Activated CD8-positive, alpha-beta memory T cell treated with anti-CD3 and anti-CD28 coated beads, Interleukin-2, amount 50 U/mL, for 4 hours (primary cell): ENCODE data around the gene DOHH.
"Not testable (repeated sequence)": the region's sequence is repeated elsewhere in the genome, so short reads cannot be mapped to it uniquely, and the experiment has no call there.

ENCODE experiments used
- DNase-seq: peaks from one replicate; pipeline ENCODE4 v3.0.0-alpha.2; 2020

DOHH gene

DNA sequence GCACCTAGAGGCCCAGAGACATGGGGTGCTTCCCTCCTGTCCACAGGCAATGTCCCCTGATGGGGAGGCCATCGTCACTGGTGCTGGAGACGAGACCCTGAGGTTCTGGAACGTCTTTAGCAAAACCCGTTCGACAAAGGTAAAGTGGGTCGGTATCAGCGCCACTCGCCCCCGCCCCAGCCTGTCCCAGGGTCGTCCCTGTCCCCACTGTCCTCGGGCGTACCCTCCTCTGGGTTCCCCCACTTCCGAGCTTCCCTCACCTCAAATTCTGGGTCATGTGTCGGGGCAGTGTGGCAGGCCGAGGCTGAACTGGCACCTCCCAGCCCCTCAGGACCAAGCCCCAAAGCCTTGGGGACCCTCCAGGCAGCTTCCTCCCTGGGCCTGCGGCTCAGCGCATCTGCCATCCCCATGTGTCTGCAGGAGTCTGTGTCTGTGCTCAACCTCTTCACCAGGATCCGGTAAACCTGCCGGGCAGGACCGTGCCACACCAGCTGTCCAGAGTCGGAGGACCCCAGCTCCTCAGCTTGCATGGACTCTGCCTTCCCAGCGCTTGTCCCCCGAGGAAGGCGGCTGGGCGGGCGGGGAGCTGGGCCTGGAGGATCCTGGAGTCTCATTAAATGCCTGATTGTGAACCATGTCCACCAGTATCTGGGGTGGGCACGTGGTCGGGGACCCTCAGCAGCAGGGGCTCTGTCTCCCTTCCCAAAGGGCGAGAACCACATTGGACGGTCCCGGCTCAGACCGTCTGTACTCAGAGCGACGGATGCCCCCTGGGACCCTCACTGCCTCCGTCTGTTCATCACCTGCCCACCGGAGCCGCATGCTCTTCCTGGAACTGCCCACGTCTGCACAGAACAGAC is 34.1 kb upstream of the DOHH start:
- DNase-seq: no peak

DNA sequence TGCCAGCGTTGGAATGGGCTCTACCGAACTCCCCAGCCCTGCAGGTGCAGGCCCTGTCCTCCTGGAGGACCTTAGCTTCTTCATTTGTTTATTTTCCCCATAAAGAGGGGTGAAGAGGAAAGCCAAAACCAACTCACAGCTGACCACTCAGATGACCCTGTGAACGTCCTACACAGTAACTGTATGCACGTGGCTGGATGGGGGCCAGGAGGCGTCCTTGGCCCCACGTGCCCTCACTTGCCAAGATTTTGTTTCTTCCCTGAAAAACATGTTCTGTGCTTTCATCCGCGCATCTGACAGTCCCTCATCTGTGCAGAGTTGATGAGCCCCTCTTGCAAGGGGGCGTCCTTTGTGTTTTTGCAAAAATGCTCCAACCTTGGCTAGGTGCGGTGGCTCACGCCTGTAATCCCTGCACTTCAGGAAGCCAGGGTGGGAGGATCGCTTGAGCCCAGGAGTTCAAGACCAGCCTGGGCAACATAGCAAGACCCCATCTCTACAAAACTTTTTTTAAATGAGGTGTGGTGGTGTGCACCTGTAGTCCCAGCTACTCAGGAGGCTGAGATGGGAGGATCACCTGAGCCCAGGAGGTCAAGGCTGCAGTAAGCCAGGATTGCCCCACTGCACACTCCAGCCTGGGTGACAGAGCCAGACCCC is 33.2 kb upstream of the DOHH start:
- DNase-seq: no peak

- no peak for DNase-seq
These were observed 32.6 kb upstream of the DOHH start for GRCh38 chr19:3533033-3533432.

DNA sequence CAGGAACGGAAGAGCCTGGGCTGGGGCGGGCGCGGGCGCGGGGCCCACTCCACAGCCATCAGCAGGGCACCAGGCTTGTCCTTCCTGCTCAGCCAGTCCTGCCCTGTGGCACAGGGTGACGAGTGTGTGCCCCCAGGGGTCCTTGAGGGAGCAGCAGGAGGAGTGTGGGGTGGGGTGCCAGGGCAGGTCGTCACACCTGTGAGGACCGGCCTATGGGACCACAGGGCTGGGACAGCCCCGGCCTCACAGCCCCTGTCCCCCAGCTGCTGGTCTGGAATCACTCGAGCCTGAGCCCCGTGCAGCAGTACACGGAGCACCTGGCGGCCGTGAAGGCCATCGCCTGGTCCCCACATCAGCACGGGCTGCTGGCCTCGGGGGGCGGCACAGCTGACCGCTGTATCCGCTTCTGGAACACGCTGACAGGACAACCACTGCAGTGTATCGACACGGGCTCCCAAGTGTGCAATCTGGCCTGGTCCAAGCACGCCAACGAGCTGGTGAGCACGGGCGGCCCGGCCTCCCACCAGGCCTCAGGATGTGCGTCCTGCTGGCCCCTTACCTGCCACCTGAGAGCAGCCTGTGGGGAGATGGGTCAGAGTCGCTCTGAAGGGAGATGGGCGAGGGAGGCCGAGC is 31.8 kb upstream of the DOHH start:
- DNase-seq: no peak

GRCh38 chr19:3531716-3532115 is 31.2 kb upstream of the DOHH start:
- DNase-seq: no peak

- no peak for DNase-seq
These were observed 29.9 kb upstream of the DOHH start for GRCh38 chr19:3530389-3530788.

- DNase-seq: not testable (repeated sequence)
These were observed 28.8 kb upstream of the DOHH start for GRCh38 chr19:3529299-3529698.

DNA sequence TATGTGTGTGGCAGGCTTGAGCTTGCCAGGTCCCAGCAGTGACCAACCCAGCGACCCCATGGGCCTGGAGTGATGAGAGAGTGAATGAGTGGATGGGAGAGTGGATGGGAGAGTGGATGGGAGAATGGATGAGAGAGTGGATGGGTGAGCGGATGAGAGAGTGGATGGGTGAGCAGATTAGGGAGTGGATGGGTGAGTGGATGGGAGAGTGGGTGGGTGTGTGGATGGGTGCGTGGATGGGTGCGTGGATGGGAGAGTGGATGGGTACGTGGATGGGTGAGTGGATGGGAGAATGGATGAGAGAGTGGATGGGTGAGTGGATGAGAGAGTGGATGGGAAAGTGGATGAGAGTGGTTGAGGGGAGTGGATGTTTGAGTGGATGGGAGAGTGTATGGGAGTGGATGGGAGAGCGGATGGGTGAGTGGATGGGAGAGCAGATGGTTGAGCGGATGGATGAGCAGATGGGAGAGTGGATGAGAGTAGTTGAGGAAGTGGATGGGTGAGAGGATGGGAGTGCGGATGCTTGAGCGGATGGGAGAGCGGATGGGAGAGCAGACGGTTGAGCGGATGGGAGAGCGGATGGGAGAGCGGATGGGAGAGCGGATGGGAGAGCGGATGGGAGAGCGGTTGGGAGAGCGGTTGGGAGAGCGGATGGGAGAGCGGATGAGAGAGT is 28.2 kb upstream of the DOHH start:
- DNase-seq: no peak

DNA sequence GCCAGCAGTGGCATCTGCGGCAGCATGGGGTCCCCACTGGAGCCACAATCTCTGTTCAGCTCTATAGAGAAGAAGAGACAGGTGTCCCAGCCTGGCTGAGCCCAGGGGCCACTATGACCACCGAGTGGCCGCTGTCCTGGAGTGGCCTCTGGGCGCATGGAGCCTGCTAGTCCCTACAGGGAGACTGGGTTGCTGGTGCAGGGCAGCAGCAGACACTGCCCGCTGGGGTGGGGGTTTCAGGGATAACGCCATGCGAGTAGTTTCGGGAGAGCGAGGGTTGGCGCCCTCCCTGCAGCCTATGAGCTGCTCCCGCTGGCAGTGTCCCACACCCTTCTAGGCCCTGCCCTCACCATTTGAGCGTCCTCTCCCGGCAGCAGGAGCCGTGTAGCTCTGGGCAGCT is 27.6 kb upstream of the DOHH start:
- no peak for DNase-seq

GRCh38 chr19:3527238-3527910 is 26.9 kb upstream of the DOHH start:
- DNase-seq: no peak

DNA sequence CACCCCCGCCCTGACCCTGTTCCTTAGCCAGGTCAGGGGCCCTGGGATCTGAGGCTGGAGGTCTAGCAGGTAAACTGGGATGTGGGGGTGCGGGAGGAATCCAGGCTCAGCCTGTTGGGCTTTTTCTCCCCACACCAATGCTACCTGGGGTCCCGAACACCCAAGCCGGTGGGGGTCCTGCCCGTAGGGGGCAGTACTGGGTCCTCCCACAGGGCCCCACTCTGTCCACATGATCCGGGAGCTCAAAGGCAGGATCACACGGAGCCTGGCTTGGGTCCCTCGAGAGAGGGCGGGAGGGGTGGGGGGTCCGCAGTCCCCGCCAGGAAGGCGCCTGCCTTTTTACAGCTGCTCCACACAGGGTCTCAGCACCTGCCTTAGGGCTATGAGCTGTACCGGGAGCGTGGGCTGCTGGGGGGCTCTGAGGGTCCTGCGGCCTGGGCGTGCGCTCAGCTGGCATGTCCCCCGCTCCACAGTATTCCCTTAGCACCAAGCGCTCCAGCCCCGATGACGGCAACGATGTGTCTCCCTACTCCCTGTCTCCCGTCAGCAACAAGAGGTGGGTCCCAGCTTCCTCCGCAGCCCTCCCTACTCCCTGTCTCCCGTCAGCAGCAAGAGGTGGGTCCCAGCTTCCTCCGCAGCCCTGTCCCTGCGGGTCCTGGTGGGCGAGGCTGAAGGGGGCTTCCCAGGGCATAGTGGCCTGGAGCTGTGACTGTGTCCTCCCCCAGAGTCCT is 26.2 kb upstream of the DOHH start:
- no peak for DNase-seq

GRCh38 chr19:3524904-3525451 is 24.5 kb upstream of the DOHH start:
- DNase-seq: no peak

DNA sequence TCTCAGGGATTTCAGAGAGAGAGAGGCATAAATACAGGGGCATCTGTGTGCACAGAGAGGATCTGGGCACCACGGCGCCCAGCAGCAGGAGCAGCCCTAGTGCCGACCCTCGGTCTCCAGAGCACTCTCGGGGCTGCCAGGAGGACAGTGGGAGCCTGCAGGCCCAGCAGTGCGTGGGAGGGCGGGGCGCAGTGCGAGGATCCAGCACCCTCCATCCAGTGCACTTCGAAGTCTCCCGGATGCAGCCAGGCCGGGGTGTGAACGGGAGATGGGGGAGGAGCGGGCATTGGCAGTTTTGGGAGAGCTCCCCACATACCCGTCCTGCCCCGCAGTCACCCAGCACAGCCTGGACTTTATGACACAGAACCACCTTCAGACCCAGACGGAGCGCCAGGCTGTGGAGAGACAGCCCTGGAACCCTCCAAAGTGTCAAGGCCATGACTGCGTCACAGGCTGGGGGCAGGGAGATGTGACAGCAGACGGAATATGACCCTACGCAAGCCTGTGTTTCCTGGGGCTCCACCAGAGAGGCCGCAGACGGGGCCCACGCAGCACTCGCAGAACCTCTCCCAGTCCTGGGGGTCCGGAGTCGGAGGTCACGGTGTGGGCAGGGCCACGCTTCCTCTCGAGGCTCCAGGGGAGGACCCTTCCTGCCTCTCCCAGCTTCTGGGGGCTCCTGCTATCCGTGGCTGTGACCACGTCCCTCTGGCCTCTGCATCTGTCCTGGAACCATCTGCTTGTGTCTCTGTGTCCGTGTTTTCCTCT is 23.8 kb upstream of the DOHH start:
- DNase-seq: no peak

- no peak for DNase-seq
These were observed 23.0 kb upstream of the DOHH start for GRCh38 chr19:3523361-3524077.

DNA sequence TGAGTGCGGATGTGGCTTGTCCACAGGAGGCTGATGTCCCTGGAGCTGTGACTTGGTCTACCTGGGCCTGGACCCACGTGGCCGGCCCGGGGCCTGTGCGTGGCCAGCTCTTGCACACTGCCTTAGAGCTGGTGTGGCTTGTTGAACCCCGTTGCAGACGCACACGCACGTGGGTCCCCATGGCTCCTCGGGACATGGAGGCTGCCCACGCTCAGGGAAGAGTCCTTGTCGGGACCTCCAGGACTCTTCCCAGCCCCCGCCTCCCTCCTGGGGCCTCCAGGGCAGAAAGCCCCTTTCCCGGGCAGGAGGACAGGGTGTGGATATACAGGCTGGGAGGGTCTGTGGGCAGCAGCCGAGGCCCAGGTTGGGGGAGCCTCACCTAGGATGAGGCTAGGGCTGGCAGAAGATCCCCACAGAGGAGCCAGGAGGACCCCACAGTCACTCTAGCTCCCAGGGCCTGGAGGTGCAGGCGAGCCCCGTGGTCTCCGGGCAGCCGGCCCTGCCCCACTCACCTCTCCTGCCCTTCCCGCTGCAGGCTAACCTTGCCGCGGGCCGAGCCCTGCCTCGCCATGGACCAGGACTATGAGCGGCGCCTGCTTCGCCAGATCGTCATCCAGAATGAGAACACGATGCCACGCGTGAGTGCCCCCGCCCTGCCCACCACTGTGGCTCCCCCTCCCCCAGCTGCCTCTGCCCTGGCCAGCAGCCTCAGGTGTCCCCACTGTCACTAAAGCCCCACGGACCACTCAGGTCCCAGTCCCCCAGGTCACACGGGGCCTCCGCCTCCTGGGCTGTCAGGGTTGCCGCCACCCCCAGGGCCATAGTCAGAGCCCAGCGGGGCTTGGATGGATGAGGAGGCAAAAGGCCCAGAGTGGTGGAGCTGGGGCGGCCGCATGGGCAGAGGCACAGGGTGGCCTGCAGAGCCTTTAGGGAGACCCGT is 22.2 kb upstream of the DOHH start:
- no peak for DNase-seq

- no peak for DNase-seq
These were observed 20.6 kb upstream of the DOHH start for GRCh38 chr19:3521104-3521445.

DNA sequence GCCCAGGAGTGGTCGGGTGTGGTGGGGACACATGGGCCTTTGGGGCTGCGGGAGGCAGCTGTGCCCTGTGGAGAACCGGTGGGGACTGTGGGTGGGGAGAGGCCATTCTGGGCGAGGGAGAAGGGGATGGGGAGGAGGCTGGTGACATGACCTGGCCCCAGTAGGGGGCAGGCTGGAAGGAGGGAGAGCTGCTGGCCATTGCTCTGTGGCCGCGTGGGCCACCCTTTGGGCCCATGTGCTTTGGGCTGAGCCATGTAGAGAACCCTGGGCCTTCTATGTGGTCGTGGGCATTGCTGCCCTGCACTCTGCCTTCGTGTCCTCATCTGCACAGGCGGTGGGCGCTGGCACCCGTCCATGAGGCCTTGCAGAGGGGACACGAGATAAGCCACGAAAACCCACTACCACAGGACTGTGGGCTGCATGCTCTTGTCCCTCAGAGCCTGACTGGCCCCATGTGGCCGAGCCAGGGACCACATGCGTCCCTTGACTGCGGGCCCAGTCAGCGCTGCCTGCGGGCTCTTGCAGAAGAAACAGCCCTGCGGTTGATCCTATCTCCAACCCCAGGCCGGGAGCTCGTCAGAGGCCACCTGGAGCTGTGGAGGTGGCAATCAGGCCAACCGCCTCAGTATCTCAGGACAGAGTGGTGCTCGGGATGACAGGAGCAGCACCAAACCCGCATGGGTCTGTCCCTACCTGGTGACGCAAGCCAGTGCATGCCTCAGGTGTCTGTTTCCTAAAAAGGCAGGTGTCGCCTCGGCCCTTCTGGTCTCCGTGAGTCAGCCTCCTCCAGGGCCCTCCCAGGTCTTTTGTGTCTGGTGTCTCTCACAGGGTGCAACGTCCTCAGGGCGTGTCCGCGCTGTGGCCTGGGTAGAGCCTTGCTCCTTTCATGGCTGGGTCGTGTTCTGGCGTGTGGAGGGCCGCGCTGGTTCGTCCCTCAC is 20.0 kb upstream of the DOHH start:
- DNase-seq: no peak

DNA sequence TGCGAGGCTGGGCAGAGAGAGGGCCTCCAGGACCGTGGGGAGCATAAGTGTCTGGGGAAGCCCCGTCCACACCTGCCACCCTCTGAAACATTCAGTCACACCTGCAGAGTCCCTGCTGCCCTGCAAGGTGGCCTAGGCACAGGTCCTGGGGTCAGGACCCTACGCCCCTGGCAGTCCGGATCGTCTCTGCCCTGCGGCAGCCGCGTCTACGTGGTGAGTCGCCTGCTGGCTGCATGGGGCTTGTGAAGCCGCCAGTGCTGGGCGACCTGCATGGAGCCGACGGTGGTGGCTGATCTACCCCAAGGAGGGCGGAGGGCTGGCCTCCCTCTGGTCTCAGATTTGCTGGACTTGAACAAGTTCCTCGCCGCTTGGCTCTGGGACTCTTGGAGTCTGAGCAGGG is 18.7 kb upstream of the DOHH start:
- DNase-seq: no peak
